NOMO-1 (cell line): ENCODE results near the gene RANBP3.
A peak's percentile ranks its signal among the peaks of the same experiment; 100 is the strongest.
"Not testable (repeated sequence)": the region's sequence is repeated elsewhere in the genome, so short reads cannot be mapped to it uniquely, and the experiment has no call there.

Source experiments
- DNase-seq, 2 experiments: peaks; one replicate each; lab custom pipeline; 2025; ENCODE audit not compliant: unreplicated experiment in 2 of 2; lab: John Stamatoyannopoulos, UW

Gene RANBP3

DNA sequence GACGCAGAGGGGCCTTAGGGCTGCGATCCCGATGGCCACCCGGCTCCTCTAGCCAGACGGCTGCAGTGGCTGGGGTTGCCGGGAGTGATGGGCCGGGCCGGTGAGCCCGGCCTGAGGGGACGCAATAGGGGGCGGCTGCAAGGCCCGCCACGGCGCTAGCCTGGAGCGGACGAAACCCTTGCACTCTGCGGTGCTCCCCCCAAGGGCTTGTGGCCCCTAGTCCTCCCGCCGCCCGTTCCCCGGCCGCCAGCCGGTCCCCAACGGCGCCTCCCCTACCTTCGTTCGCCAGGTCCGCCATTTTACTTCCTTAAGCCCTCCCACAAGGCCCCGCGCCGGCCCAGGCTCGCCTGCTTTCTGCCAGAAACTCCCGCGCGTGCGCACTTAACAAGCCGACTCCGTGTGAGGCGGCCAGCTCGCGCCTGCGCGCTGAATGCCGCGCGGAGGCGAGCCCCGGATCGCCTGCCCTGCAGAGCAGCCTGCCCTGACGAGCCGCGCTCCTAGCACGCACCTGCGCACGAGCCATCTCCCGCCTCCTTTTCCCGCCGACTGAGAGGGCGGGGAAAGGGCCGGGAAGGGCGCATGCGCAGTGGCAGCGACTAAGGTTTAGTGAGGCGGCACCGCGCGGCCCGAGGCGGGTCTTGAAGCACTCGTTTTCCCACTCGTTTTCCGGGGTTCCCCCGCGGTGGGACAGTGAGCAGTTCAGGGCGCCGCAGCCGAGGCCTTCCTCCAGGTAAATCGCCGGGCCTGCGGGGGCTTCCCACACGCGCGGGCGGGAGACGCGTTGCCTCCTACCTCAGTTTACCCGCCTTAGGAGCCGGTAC, at the start of gene RANBP3:
RANBP3 (minus strand) TSS at position 356 of the 821 bp plus-strand sequence; CDS start at position 298, 58 bp downstream.
- DNase-seq = peak; percentile 99

- DNase-seq = no peak
Measured at GRCh38 chr19:6026390-6027227, 48.7 kb upstream of the RANBP3 start.

- not testable (repeated sequence) for DNase-seq
Measured at GRCh38 chr19:6024756-6025155, 46.8 kb upstream of the RANBP3 start.

GRCh38 chr19:6023936-6024335, 46.0 kb upstream of the RANBP3 start:
- DNase-seq = no peak

DNA sequence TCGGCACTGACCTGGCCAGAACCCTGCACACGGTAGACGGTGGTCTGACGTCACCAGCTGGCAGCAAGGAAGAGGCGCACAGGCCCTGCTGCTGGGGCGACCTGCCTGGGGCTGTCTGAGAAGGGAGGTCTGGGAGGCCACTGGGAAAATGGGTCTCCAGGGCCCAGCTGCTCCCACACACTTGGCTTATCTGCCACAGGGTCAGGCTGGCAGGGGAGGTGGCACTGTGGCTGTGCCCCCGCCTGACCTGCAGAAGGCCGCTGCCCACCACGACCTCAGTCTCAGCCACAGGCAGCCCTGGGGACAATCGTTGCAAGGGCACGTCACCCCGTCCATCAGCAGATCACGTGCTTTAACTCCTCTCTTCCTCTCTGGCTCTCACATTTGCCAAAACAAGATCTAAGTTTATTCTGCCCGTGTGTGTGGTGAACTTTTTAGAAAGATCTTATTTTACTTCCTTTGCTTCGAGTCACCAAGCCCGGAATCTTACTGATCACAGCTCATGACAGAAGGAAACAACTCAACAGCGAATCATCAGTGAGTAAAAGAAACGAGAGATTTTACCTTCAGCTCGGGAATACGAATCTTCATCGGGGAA, 45.2 kb upstream of the RANBP3 start:
- DNase-seq = no peak

DNA sequence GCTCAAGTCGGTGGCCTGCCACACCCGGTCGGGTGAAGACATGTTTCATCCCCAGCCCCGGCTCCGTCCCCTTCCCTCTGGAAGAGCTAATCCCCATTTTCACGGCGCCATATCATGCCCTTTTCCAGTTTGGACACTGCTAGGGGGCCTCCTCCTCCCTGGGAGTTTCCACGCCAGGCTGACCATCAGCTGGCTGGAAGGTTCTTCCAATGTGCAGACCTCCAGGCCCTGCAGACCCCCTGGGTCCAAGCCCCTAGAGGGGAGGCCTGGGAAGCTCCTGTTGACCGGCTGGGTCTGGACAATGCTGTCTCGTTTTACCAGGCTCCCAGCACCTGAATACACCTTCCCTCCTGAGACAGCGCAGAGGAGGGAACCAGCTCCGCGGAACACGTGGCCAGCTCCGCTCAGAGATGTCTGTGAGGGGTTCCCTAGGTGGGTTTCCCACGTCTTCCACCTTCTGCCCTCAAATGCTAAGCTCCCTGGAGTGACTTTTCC, 44.7 kb upstream of the RANBP3 start:
- no peak for DNase-seq

DNA sequence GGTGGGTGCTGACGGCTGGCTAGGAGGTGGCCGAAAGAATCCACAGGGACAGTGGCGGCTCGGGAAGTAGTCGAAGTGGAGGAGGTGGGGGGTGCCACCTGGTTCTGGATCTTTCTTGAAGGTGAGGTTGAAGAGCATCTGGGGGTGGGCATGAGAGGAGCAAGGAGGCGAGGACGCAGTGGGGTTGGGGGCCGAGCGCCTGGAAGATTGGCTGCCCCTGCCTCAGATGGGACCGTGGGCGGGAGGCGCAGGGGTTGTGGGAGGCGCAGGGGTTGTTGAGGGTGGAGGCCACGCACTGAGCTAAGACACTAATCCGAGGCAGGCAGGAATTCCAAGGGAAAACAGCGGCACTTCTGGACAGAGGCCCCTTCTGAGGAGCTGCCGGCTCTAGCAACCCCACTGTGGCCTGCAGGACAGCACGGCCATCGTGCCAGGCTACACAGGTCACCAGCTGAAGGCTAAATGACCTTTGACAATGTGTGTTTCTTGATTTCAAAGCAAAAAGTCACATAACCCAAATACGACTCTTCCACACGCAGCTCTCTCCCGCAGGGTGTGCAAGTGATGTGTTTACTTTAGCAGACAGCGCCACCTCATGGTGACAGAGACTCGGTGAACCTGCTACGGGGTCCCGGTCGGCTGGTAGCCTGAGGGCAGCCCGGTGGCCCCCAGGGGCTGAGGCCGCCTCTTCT, 44.1 kb upstream of the RANBP3 start:
- DNase-seq = peak; percentile 34 to 59

- no peak for DNase-seq
Measured at GRCh38 chr19:6020972-6021805, 43.2 kb upstream of the RANBP3 start.

DNA sequence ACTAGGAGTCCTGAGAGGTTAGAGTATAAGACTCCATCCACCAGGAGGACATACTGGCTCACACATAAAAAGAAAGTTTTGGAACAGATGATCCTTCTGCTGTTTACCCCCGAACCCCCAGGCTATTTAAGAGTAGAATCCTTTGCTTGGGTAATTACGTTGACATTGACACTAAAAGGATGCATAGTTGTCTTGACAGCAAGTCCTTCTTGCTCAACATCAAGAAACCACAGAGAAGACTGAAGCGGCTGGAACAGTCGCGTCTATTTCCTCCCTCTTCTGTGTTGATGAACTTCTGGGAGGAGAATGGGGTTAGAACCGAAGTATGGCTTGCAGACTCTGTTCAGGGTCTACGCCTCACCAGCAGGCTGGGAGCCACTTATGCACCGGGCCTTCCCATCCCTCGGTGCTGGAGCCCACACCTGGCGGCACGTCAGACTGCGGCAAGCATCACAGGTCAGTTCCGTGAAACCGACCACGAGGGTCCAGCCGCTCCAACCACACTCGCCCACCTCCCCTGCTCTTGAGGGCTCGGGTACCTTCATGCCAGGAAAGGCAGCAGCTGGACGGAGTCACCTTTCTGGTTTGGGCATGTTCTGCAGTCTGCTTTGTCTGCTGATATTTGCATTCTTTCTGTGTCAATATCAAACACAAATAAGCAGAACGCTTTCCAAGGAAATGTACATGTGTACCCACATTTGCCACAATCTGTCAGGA, 42.4 kb upstream of the RANBP3 start:
- peak in 1 of 2 experiments; percentile 45 for DNase-seq

DNA sequence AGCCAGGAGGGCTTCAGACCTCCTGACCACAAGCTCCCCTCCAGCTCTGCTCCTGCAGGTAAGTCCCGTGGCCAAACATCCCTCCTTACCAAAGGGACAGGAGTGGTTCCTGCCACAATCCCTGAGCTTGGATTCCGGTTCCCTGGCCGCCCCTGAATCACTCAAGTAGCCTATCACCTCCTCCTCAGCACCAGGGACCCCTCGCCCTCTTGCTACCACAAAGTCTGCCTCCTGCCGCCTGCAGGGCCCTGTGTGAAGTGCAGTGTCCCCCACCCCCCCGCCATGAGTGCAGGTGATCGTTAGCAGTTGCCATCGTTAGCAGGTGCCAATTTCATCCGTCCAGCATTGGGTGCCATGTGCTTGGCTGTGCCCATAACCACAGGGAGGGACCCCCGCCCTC, 40.8 kb upstream of the RANBP3 start:
- DNase-seq = no peak

GRCh38 chr19:6017576-6017975, 39.6 kb upstream of the RANBP3 start:
- no peak for DNase-seq

- no peak for DNase-seq
Measured at GRCh38 chr19:6015841-6016545, 38.1 kb upstream of the RANBP3 start.

DNA sequence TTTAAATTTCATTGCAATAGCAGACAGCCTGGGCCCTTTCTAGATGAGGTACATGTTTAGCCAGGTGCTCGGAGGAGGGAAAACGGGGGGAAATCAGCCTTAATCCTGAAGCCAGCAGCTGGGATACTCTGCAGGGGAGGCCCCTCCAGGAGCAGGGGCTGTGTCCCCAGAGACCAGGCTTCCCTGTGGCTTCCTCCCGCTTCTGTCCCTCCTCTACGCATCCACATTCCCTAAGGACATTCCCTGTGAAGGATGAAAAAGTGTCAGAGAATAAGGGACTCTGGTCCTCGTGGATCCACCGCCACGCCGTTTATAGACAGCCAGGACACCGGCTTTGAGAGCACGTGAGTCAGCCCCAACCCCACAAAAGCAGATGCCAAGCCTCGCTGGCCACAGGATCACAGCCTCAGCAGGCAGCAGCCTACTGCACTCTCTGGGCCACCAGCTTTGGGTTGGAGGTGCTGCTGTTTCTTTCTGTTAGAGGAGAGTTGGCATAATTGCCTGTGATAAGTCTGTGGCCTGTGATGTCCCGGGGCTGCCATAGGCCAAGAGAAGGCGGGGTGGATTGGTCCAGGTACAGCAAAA, 36.7 kb upstream of the RANBP3 start:
- no peak for DNase-seq

- DNase-seq = no peak
Measured at GRCh38 chr19:6012426-6013170, 34.7 kb upstream of the RANBP3 start.

- DNase-seq = no peak
Measured at GRCh38 chr19:6011794-6012193, 33.9 kb upstream of the RANBP3 start.

DNA sequence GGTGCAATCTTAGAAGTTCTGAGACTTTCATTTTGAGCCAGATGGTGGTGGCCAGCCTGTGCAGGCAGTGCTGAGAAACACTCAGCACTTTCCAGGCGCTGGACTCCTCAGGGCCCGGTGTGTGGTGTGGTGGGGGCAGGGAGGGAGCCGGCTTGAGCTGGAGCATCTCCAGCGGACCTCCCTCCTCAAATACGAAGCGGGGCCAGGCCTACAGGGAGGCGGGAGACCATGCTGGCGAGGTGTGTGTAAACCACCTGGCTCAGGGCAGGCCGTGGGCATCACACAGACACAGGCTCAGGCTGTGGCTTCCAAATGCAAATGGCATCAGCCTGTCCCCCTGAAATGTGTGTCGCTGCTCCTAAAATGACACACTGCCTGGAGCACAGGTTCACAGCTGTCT, 33.3 kb upstream of the RANBP3 start:
- no peak for DNase-seq

DNA sequence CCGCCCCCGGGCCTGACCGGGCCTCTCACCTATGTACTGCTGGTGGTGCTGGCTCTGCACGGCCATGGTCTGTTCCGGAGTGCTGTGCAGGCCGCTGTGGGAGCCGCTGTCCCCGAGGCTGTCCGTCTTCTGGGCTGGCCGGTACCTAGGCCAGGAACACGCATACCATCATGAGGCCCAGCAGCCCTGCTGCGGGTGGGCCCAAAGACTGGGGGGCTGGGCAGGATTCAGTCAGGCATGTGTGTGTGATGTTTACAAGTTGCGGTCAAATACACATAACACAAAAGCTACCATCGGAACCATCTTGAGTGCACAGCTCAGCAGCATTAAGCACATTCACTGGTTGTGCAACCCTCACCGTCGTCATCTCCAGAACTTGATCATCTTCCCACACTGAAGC, 32.2 kb upstream of the RANBP3 start:
- no peak for DNase-seq
